ENCODE measurements around the gene GOLGA6C.

DNA sequence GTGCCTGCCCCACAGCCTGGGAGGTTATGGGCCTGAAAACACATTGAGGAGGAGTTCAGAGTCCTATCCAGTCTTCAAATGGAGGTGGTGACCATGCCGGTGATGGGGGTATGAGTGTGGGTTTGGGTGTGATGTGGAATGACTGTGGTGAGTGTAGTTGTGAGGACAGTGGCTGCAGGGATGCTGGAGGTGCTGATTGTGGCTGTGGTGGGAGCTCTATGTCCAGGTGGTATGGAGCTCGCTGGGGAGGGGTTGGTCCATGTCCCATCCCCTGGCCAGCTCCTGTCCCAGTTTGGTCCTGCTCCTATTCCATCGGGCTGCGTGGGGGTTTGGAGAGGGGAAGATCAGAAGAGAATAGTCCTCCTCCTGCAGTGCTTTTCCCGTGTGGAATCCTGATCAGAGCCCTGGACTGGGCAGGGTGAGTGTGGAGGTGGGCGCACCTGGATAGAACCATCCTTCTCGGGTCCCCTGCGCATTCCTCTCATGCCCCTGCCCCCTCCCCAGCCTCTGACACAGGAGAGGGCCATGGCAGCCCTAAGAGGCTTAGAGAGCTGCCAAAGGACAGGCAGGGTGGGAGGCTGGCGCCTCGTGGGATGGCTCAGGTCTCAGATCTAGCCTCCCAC, 23.0 kb upstream of the GOLGA6C start:
- TF ChIP-seq, protein P1, sequence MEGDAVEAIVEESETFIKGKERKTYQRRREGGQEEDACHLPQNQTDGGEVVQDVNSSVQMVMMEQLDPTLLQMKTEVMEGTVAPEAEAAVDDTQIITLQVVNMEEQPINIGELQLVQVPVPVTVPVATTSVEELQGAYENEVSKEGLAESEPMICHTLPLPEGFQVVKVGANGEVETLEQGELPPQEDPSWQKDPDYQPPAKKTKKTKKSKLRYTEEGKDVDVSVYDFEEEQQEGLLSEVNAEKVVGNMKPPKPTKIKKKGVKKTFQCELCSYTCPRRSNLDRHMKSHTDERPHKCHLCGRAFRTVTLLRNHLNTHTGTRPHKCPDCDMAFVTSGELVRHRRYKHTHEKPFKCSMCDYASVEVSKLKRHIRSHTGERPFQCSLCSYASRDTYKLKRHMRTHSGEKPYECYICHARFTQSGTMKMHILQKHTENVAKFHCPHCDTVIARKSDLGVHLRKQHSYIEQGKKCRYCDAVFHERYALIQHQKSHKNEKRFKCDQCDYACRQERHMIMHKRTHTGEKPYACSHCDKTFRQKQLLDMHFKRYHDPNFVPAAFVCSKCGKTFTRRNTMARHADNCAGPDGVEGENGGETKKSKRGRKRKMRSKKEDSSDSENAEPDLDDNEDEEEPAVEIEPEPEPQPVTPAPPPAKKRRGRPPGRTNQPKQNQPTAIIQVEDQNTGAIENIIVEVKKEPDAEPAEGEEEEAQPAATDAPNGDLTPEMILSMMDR (IDR thresholded peaks at IDR 0.05) = no peak
- no peak for TF ChIP-seq POLR2AphosphoS5 (IDR thresholded peaks at IDR 0.05)

Measured in breast epithelium (tissue), 3 donors.